NB4 (cell line): ENCODE results near the gene SLC24A4.

Source experiments
- DNase-seq: peaks from one replicate; pipeline ENCODE4 v3.0.0; 2010; ENCODE audit warnings: low read depth
- H3K4me3 ChIP-seq: one replicate; pipeline ENCODE4 v1.5.1; 2011; ENCODE audit warnings: mild to moderate bottlenecking, low read depth, low read length, moderate library complexity
- CTCF ChIP-seq: IDR thresholded peaks from one replicate; pipeline ENCODE4 v1.5.1; 2012; ENCODE audit warnings: low read depth, low read length
- MAX ChIP-seq: IDR thresholded peaks from 2 replicates; pipeline ENCODE4 v1.6.1; 2011; ENCODE audit warnings: low read depth, low read length
- MYC ChIP-seq: IDR thresholded peaks from 2 replicates; pipeline ENCODE4 v1.6.1; 2011; ENCODE audit warnings: low read depth, low read length
- POLR2A ChIP-seq: IDR thresholded peaks from 2 replicates; pipeline ENCODE4 v1.6.1; 2011; ENCODE audit warnings: mild to moderate bottlenecking; ENCODE audit not compliant: insufficient read length; ENCODE audit errors: extremely low read depth

Gene SLC24A4

GRCh38 chr14:92460541-92460915 lies 137.6 kb downstream of the SLC24A4 start:
- no peak for DNase-seq
- TF ChIP-seq MYC (no peak), MAX (no peak), CTCF (no peak), POLR2A (no peak)
- no peak overlapping the region for H3K4me3 ChIP-seq

- DNase-seq, result peak; percentile 25
- TF ChIP-seq MYC, result no peak
- no peak for TF ChIP-seq MAX
- TF ChIP-seq POLR2A, result no peak
- no peak overlapping the region for H3K4me3 ChIP-seq
Measured at GRCh38 chr14:92460916-92461579, 138.1 kb downstream of the SLC24A4 start.

GRCh38 chr14:92461891-92462290 lies 138.9 kb downstream of the SLC24A4 start:
- H3K4me3 ChIP-seq, result no peak overlapping the region
- DNase-seq, result no peak
- TF ChIP-seq POLR2A, result no peak

GRCh38 chr14:92462568-92462967 lies 139.6 kb downstream of the SLC24A4 start:
- H3K4me3 ChIP-seq, result no peak overlapping the region
- no peak for TF ChIP-seq POLR2A
- no peak for TF ChIP-seq CTCF
- TF ChIP-seq MYC, result no peak
- TF ChIP-seq MAX, result no peak
- no peak for DNase-seq

- TF ChIP-seq CTCF (no peak), MYC (no peak), POLR2A (no peak), MAX (no peak)
- DNase-seq, result no peak
- no peak overlapping the region for H3K4me3 ChIP-seq
Measured at GRCh38 chr14:92463141-92463540, 140.2 kb downstream of the SLC24A4 start.

GRCh38 chr14:92464156-92464555 lies 141.2 kb downstream of the SLC24A4 start:
- DNase-seq, result no peak
- TF ChIP-seq MYC (no peak), POLR2A (no peak), MAX (no peak), CTCF (no peak)
- H3K4me3 ChIP-seq, result no peak overlapping the region

- no peak for DNase-seq
- no peak overlapping the region for H3K4me3 ChIP-seq
- TF ChIP-seq POLR2A, result no peak
- no peak for TF ChIP-seq MYC
- no peak for TF ChIP-seq MAX
- no peak for TF ChIP-seq CTCF
Measured at GRCh38 chr14:92464716-92465115, 141.8 kb downstream of the SLC24A4 start.
